GM12801 (cell line): ENCODE results near the gene DNM3.

ENCODE experiments used
- CTCF ChIP-seq: IDR thresholded peaks from one replicate; pipeline ENCODE4 v1.5.1; 2011; ENCODE audit warnings: control low read depth; ENCODE audit not compliant: insufficient read length; ENCODE audit errors: extremely low read depth

Gene DNM3

DNA sequence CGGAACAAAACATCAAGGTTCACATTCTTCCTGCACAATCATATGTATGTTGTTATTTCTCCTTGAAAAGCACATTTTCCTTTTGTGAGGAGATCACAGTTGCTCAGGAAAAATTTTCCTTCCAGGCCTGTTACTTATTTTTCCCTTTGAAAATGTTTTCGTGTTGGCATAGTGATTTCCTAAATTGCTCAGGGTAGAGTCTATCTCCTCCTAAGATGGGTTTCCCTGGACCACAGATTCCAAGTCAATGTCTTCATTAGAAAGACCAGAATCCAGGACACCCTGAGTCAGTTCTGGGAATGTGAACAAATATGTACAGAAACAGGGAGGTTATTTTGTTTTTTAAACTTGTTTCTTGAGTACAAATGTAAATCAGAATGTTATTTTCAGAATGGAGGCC, 484.8 kb downstream of the DNM3 start:
- no peak for TF ChIP-seq CTCF

DNA sequence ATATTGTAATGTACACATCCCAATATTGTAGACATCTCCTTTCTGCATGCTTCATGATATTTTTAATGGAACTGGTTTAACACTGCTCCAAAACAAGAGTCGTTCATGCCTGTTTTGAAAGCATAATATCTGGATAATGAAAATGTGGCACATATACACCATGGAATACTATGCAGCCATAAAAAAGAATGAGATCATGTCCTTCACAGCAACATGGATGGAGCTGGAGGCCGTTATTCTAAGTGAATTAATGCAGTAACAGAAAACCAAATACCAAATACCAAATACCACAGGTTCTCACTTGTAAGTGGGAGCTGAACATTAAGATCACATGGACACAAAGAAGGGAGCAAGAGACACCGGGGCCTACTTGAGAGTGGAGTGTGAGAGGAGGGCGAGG, 487.0 kb downstream of the DNM3 start:
- TF ChIP-seq CTCF = no peak

- no peak for TF ChIP-seq CTCF
Observed at GRCh38 chr1:172332230-172332629, 490.9 kb downstream of the DNM3 start.

GRCh38 chr1:172335377-172335776, 494.1 kb downstream of the DNM3 start:
- TF ChIP-seq CTCF = no peak

DNA sequence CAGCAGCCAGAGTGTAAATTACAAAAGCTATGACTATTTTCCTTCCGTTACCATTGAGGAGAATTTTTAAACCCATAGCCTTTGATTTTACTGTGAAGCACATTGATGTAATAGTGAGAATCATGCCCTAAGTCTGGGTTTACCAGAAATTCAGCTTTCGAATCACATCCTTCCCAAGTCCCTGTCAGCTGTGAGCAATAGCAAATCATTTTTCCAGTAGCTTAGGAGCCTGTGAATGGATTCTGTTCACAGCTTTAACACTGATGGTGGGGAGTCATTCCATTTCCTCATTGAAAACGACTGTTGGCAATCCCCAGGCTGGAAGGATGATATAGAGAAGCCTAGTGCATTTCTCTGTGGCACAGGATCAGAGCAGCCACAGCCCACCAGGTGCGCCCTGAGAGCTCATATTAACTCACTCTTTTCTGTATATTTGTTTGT, 497.0 kb downstream of the DNM3 start:
- TF ChIP-seq CTCF = no peak

DNA sequence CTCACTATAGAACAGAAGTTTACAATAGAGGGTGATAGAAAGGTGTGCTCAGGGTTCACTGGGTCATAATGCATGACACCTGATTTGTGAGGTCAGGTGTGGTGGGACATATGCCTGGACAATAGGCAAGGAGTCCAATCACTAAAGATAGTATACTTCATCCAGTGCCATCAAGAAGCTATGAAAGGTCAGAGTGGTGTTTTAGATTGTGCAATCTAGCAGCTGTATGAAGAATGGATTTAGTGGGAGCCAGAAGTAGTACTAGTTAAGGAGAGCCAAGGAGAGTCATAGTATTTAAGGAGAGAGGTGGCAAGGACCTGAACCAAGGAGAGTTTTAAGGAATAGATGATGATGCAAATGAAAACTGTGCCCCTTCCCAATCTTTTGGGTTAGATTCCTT, 498.5 kb downstream of the DNM3 start:
- no peak for TF ChIP-seq CTCF

DNA sequence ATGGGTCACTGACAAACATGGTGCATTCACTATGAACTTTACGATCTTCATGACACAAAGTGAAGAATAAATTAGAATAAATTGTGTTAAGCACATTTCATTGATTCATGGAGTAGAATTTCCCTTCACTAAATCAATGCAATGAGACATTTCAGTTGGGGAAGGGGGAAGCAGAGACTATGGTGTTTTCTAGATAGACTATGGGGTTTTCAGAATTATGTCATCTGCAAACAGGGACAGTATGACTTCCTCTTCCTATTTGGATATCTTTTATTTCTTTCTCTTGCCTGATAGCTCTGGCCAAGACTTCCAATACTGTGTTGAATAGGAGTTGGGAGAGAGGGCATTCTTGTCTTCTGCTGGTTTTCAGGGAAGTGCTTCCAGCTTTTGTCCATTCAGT, 499.2 kb downstream of the DNM3 start:
- no peak for TF ChIP-seq CTCF

DNA sequence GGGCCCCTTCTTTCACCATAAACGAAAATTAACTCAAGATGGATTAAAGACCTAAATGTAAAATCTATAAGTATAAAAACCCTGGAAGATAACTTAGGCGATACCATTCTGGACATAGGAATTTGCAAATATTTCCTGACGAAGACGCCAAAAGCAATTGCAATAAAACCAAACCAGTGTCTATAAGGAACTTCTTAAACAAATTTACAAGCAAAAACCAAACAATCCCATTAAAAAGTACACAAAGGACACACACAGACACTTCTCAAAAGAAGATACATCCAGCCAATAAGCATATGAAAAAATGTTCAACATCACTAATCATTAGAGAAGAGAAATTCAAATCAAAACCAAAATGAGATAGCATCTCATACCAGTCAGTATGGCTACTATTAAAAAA, 500.4 kb downstream of the DNM3 start:
- TF ChIP-seq CTCF = no peak
